Skin of body (tissue), 2 donors: ENCODE measurements around the gene PRG2. TPM values are rescaled to one million over a fixed set of nuclear protein-coding genes. Genes with fewer than 3 reads are reported as not detected.

Experiments
- DNase-seq: peaks from one replicate; lab custom pipeline; 2025; lab: John Stamatoyannopoulos, UW
- total RNA-seq: library from RNA; depleted of rRNA; stranded (reverse); fragments of >200 nt; gene quantifications from one replicate; pipeline ENCODE4 v1.2.3, GENCODE V29; 2014

The PRG2 gene
- total RNA-seq, 1 donor from 2014 or later: 6.8 TPM

DNA sequence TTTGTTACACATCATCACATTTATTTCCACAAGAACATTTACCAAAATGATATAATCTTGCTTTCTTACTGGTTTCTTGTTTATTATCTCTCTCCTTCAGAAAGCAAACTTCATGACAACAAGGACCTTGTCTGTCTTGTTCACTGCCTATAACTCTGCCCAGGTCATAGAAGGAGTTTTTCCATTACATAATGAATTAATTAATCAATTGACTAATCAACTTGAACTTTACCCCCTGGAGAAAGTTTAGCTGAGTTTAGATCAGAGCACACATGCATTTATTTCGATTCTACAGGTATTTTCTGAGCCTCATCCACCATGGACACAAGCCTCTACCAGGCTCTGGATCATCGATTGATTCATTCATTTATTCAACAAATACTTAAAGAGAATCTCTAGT lies 6.3 kb upstream of the PRG2 start:
- no peak for DNase-seq

DNA sequence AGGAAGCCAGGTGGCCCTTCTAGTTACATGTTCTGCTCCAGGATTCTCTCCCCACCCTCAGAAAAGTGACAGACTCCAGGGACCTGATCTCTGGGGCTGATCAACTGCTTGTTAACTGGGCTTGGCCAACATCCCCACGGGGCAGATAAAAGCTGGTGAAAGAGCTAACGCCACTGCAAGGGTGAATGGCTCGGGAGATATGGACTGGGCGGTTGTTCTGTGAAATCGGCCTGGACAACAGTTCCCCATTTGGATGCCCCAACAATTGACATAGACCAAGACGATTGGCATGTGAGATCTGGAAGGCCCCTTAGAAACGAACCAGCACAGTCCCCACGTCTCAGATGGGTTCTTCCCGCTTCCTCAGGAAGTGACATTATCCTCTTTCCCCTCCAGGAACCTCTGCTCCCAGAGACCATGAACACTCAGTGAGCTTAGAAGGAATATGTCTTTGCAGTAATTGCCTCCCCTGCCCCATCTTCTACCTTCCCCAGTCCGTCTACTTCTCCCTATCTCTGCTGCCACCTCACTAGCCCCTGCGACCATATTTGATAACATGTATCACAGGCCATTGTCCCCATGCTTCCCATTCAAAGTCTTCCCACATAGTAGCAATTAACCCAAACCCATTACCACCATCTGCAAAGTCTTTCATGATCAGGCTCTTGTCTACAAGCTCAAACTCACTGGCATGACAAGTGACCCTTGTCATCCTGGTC lies 5.6 kb upstream of the PRG2 start:
- no peak for DNase-seq

DNA sequence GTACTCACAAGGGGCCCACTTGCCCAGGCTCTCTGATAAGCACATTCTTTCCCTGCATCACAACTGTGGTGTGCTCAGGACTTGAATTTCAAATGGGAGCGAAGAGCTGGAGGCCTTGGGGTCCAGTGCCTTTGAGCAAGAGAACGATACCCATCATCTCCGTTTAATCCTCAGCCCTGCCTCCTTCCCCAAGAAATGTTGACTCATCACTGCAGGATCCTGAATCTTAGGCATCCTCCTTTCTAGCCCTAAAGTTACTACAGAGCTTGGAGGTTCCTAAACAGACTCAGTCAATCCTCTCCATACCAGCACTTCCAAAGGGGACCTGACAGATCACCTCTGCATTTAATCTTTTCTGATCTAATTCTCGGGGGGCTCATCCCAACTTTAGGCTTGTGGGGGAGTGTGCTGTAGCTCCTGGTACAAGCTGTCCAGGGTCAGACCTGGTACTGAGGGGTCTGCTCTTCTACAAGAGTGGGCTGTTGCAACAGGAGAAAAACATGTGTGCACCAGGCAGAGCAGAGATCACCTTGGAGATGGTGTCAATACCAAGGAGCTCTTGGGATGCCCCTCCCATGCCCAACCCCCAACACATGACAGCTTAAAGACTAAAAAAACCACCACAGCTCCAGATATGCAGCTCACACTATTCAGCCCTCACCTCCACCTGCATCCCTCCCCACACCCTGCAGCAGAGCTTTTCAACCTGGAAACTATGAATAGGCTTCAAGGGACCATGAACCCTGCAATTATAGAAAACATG lies 3.9 kb upstream of the PRG2 start:
- DNase-seq: no peak

DNA sequence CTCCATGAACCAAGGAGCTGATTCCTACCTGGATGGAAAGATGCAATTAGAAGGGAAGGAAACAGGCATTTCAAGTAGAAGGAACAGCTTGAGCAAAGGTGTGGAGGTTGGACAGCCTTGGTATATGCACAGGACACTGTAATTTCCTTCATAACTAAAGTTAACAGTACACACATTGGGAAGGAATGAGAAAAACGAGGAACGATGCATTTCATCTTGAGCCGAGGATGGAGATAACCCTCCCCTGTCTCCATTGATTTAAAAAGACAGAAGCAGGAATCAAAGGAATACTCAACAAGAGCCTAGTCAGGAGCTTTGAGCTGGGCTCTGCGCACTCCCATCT lies 2.3 kb upstream of the PRG2 start:
- no peak for DNase-seq

DNA sequence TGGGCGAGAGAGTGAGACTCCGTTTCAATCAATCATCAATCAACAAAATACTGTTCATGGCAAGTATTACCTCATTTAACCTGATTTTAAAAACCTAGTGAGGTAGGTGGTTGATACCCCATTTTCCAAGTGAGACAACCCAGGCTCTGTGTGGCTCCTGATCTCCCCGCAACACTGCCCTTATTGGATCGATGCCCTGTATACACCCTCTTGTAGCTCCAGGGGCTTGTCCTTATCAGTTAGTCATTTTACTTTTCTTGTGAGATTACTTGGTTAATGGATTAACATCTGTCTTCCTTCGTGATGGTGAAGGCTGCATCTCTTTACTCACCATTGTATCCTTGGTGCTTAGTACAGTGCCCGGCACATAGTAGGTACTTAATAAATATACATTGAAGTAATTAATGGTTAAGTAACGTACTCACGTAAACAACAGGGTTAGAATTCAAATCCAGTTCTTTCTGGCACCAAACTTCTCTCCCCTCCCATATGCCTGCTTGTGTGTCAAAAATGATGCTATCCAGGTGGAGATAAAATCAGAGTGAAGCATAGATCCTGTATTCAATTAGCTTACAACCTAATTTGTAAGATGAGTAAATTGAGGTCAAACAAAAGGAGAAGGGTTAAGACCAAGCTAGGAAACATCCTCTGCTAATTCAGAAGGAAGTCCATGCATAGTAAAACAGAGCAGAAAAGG lies 1.8 kb upstream of the PRG2 start:
- no peak for DNase-seq

DNA sequence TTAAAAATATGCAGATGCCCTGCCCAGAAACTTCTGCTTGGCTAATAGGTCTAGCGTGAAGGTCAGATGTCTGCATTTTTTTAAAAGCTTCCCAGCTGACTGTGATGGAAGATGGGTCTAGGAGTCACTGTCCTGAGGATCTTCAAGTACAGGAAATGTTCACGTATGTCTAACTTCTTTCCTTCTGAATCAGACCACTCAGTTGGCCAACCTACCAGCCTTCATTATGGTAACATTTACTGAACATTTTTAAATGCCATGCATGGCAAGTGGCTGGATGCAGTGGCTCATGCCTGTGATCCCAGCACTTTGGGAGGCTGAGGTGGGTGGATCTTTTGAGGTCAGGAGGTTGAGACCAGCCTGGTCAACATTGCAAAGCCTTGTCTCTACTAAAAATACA lies 1.1 kb upstream of the PRG2 start:
- no peak for DNase-seq

DNA sequence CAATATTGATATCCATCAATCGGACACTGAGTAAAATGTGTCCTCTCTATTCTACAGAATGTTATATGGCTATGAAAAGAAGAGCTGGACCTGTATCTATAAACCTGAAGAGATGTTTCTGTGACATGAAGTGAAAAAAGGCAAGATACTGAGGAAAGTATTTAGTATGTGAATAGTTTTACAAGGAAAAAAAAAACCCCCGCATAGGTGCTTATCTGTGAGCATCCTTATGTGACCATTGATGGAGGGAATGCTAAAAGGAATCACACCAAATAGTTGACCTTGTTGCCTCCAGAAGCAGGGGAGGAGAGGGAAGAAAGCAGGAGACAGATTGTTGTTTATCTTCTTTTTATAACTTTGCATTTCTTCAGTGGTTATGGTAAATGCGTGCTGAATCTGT lies 661 bp upstream of the PRG2 start:
- DNase-seq: no peak

DNA sequence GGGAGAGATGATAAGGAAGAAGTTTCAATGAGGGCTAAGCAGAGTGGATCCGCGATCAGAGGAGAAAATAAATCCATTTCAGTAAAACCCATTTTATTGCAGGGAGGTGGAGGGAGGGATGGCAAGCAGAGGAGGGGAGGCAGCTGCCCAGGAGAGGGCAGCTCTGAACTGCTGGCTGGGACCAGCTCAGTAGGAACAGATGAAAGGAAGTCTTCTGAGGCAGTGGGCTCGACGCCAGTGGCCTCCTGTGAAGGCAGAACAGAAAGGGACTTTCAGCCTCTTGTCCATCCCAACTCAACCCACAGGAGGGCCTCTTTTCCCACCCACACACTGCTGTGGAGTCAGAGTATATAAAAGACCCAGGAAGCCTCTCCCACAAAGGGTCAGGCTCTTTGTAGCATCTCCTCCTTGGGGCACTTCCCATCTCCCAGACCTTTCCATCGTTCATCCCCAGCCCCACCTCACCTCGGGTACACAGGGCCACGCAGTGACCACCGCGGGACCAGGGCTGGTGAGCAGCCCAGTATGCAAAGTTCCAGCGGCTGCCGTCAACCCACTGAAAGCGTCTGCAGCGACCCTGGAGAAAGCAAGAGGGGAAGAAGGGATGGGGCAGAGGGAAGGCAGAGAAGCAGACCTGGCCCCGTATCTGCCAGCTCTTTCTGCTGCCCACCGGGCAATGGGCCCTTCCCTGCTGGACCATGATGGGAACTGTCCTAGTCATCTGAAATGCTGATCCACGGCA lies 3.0 kb downstream of the PRG2 start:
- no peak for DNase-seq

DNA sequence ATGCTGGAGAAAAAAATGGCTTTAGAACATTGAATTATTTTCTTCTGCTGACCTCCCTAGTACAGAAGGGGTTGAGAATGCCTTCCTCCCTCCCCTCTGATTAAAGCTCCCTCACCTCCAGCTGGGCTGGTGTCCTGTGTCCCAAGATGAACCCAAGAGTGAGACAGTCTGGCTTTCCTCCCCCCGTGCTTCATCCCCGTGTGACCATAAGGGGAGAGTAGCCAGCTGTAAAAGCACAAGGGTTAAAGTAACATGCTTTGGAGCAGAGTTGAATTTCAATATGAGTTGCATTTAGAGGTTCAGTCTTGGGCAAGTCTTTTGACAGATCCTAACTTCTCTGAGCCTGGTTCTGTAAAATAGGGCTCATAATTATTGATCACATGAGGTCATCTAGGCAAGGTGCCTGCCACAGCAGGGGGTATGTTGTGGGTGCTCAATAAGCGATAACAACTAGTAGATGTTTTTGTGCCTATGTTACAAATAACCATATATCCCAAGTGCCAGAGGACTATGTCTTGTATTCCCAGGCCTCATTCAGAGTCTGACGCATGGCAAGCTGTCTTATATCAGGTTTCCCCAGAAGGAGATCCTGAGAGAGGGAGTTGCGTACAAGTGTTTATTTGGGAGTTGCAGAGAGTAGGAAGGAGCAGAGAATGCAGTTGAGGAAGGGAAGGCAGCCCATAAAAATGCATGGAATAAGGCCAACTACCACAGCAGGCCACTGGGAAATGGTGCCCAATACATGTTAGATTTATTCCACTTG lies 4.1 kb downstream of the PRG2 start:
- no peak for DNase-seq

DNA sequence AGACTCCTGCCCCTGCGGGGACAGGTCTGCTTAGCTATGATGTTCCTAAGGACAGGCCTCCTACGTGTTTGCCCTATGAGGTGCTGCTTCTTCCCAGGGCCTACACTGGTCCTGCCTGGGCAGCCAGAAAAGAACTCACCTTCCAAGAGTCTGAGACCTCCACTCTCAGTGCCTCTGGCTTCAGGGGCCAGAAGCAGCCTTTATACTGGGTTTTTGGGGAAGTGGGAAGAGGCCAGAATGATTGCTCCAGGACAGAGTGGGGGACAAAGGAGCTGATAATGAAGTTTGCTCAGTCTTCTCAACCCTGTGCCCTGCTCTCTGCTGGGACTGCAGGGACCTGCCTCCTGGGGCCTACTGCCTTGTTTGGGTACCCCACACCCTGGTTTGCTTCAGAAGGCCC lies 9.5 kb downstream of the PRG2 start, which contains the start of gene PRG3:
Gene PRG3 (minus strand): TSS at position 176 of the 400 bp plus-strand sequence. CDS start 442 bp downstream, outside the sequence.
- no peak for DNase-seq

DNA sequence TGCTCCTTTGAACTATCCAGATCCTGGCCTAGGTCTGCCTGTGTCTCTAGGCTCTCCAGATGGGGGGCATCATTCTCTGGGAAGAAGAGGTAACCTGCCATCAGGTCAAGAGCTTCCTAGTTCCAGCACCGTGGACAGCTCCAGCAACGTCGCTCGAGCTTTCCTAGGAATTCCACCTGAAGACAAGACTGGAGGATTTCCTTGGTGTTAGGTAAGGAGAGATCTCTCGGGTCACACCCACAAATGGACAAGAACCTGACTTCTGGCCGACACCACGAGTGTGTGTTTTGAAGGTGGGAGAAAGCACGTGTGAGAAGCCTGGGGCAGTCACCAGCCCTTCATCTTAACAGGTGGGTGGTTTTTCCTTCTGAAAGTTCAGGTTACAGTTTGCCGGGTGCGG lies 10.7 kb downstream of the PRG2 start:
- DNase-seq: no peak

DNA sequence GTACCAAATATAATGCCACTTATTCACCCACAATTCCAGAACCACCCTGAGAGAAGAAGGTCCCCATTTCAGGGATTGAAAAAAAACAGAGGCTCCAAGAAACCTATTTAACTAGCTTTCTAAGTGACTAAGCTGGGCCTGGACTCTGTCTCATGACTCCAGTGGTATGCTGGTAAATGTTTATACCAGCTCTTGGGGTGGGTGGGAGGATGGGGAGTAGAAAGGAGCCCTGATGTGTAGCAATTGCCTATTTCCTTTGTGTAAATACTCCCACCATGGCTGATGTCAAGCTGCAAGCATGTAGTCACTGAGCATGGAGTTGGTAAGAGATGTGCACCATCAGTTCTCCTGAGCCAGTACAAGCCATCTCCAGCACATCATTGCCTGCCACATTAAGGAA lies 12.3 kb downstream of the PRG2 start:
- no peak for DNase-seq

DNA sequence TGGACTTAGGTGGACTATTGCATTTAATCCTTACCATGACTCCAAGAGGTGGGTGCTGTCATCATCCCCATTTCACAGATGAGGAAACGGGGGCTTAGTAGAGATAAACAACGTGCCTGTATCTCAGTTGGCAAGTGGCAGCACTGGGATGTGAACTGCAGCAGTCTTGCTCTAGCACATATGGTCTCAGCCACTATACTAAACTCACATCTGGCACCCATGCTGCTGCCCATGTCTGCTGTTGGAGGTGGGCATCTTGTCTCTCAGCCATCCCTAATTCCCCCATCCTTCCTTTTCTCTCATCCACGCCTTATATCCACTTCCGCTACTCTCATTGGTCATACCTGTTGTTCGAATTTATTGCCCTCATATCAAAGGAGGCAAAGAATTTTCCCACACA lies 13.3 kb downstream of the PRG2 start:
- no peak for DNase-seq

DNA sequence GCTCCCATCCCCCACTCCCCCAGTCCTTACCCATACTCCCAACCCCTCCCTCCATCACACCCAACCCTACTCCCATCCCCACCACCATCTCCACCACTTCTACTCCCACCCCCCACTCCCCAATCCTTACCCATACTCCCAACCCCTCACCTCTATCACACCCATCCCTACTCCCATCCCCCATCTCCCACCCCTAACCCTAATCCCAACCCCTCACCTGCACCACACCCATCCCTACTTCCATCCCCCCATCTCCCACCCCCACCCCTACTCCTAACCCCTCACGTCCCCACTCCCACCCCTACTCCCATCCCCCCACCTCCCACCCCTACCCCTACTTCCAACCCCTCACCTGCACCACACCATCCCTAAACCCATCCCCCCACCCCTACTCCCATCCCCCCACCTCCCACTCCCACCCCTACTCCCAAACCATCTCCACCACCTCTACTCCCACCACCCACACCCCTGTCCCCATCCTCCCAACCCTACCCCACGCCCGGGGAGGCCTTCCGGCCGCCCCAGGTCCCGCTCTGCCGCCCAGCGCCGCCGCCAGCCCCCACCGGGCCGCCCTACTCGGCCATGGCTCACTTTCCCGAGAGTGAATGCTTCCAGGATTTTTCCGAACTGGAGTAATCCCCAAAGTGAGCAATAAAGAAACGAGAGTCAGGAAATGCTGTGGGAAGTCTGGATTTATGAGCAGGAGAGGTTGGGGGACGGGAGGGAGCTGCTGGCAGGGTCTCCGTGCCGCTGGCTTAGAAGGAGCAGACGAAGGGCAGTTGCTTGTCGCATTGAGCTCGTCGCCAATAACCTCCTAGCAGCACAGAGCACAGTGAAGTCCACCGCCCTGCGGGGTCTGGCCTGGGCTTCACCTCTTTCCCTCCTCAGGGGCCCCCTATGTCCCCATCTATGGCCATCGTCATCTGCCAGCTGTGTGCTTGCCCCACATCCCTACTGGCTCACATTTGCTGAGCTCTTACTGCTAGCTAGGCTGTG lies 14.1 kb downstream of the PRG2 start:
- no peak for DNase-seq

DNA sequence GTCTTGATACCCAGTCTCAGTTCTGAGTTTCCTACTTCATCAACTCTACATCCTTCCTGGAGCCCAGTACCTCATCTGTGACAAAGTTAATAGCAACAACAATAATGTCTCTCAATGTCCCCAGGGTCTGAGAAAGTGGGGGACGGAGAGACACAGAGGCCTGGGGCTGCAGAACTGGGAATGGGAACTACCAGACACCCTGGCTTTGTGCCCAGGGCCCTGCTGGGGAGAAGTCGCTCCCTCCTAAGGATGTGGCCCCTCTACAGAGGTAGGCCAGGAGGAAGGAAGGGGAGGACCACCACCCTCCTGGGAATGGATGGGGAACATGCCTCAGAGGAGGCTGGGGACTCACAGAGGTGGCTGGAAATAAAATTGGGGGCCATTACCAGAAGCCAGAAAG lies 15.0 kb downstream of the PRG2 start:
- no peak for DNase-seq

DNA sequence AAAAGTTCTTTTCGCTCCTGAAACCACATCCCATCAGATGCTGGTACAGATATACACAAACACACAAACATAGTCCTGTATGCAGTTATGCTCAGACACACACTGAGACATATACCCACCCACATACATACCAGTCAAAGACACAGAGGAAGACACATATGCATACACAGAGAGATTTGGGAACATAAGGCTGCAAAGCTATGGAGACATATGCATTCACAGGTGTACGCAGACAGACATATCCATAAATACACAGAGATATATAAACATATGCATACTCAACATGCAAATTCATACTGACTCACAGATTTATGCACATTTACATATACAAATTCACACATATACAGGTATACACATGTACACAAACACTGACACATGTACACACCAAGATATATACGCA lies 15.5 kb downstream of the PRG2 start:
- no peak for DNase-seq

DNA sequence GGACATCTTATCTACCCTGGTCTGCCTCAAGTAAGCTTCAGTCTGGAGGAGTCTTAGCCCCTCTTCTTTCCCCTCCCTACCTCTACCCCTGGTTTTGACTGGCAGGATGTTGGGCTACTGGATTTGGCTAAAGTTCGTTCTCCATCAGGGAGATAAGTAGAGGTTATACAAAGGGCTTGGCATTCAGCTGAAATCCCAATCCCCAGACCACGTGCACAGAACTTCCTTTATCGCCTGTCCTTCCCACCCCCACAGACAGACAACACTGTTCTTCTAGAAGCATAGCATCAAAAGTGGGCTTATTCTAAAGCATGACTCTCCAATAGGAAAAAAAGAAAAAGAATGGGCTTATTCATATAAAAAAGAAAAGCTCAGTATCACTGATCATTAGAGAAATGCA lies 17.3 kb downstream of the PRG2 start:
- no peak for DNase-seq

DNA sequence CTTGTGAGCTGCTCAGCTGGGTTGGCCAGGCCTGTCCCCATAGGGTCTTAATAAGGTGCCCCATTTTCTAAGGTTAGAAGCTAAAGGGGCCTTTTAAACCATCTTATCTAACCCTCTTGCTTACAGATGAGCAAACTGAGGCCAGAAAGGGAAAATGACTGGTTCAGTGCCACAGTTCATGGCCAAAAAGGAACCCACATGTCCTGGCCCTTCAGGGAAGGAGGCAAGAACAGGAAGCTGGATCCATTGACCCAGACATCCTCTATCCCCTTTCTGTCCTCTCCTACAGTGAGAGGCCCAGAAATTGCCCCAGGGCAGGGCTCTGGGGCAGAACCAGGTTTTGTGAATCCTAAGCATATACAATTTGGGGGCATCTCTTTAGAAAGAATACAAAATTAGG lies 19.5 kb downstream of the PRG2 start:
- DNase-seq: no peak

DNA sequence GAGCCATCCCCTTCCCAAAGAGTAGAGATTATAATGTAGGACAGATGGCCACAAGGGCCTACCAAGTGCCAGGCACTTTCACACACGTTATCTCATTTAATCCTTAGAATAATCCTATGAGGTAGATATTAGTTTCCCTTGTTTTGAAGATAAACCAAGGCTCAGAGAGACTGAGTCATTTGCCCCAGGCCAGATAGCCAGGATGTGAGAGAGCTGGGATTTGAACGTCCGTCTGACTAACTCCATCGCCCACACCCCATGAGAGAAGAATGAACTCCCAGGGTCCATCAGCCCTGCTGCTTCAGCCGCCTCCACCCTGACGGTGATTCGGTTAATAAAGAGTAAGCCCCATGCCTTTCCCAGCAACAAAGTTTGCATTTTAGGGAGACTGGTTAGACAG lies 20.2 kb downstream of the PRG2 start:
- no peak for DNase-seq

DNA sequence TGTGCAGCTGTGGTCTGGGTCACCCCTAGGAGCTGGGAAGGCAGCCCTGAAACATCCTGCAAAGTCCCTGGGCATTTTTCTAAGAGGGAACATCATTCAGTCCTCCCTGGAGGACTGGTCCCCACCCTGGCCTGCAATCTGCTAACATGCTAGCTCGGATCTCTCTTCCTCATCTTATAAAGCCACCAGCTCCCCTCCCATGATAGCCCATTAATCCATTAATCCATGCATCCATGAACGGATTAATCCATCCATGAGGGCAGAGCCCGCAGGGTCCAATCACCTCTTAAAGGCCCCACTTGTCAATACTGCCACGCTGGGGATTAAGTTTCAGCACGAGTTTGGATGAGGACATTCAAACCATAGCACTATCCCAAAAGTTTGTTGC lies 21.6 kb downstream of the PRG2 start:
- DNase-seq: no peak
